Suprapubic skin (tissue), 4 donors: Measurements from ENCODE around the gene SLC12A3. TPM values are rescaled to one million over a fixed set of nuclear protein-coding genes. Genes with fewer than 3 reads are reported as not detected.

Source experiments
- DNase-seq, 2 donors: peaks; one replicate each; pipeline ENCODE4 v3.0.0-alpha.2; 2019; ENCODE audit warnings: low spot score in 2 of 2
- H3K27ac ChIP-seq: fragments of 200-600 bp; sonication (generic); one replicate; pipeline ENCODE4 v1.5.1; 2019
- H3K27me3 ChIP-seq: fragments of 200-600 bp; sonication (generic); one replicate; pipeline ENCODE4 v1.5.1; 2019
- H3K36me3 ChIP-seq: fragments of 200-600 bp; sonication (generic); one replicate; pipeline ENCODE4 v1.5.1; 2019
- H3K4me1 ChIP-seq: fragments of 200-600 bp; sonication (generic); one replicate; pipeline ENCODE4 v1.5.1; 2019
- H3K4me3 ChIP-seq: fragments of 200-600 bp; sonication (generic); one replicate; pipeline ENCODE4 v1.5.1; 2019; ENCODE audit warnings: mild to moderate bottlenecking
- H3K9me3 ChIP-seq: fragments of 200-600 bp; sonication (generic); one replicate; pipeline ENCODE4 v1.5.1; 2019
- EP300 ChIP-seq: sonication (generic); formaldehyde crosslinking; IDR thresholded peaks from one replicate; pipeline ENCODE4 v1.6.1; 2017; ENCODE audit warnings: antibody characterized with exemption
- POLR2A ChIP-seq, 2 donors: fragments of 450-650 bp; IDR thresholded peaks; one replicate each; pipeline ENCODE4 v1.6.1; 2017; ENCODE audit warnings: antibody characterized with exemption in 2 of 2, mild to moderate bottlenecking in 2 of 2, moderate library complexity in 2 of 2
- POLR2AphosphoS5 ChIP-seq, 3 donors: sonication (generic); formaldehyde crosslinking; IDR thresholded peaks; one replicate each; pipeline ENCODE4 v1.6.1; 2017; ENCODE audit warnings: antibody characterized with exemption in 3 of 3
- WGBS: methylation state at CpG from one replicate; pipeline ENCODE4 v1.1.5; 2018; 5-methylcytosine and 5-hydroxymethylcytosine counted together
- total RNA-seq, 4 donors: library from RNA; depleted of rRNA; stranded (reverse); fragments of >200 nt; gene quantifications; one replicate each; pipeline ENCODE4 v1.1.0, GENCODE V29; 2016
- TF ChIP-seq, protein P1 (sequence below), 2 donors: fragments of 200-600 bp in 1 of 2; fragments of 450-650 bp in 1 of 2; sonication (generic) in 1 of 2; IDR thresholded peaks; one replicate each; pipeline ENCODE4 v1.5.1; 2016 to 2019; ENCODE audit warnings: antibody characterized with exemption in 2 of 2, mild to moderate bottlenecking in 1 of 2, moderate library complexity in 1 of 2

The SLC12A3 gene
- total RNA-seq, 4 donors from 2014 or later, result 0.13 TPM; not detected in 3

DNA sequence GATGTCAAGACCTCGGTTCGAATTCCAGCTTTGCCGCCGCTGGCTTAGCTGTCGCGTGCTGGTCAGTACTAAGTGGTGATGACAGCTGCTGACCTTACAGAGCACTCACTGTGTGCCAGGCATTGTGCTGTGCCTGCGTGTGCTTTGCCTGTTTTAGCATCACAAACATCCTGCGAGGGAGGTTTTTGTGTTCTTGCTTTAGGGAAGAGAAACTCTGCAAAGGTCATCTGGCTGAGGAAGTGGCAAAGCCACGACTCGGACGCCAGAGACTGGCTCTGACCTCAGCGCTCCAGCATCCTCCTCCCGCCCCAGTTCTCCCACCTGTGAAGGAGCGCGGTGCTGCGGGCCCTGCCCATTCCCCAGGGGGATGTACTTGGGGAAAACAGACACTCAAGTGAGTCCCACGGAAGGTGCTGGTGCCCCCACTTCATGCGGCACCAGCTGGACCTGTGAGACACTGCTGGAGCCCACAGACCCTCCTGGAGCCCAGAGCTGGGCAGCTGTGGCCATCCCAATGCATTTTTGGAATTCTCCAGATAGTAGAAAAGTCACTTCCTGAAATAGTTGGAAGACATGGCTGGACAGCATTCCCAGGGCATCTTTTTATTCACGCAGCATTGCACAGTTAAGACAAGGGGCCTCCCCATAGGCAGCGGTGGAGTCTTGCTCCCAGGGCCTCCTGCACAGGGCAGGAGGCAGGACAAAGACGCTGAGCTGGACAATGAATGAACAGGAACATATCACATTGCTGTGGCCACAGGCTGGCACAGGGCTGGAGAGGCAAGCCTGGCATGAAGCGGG is 47.0 kb downstream of the SLC12A3 start:
- 80% methylated on average over 22 of the region's 22 CpGs for WGBS
- H3K4me1 ChIP-seq, result peaks cover 43% of the 10 kb centered on the region
- TF ChIP-seq, protein P1, sequence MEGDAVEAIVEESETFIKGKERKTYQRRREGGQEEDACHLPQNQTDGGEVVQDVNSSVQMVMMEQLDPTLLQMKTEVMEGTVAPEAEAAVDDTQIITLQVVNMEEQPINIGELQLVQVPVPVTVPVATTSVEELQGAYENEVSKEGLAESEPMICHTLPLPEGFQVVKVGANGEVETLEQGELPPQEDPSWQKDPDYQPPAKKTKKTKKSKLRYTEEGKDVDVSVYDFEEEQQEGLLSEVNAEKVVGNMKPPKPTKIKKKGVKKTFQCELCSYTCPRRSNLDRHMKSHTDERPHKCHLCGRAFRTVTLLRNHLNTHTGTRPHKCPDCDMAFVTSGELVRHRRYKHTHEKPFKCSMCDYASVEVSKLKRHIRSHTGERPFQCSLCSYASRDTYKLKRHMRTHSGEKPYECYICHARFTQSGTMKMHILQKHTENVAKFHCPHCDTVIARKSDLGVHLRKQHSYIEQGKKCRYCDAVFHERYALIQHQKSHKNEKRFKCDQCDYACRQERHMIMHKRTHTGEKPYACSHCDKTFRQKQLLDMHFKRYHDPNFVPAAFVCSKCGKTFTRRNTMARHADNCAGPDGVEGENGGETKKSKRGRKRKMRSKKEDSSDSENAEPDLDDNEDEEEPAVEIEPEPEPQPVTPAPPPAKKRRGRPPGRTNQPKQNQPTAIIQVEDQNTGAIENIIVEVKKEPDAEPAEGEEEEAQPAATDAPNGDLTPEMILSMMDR (IDR thresholded peaks at IDR 0.05), result no peak
- TF ChIP-seq POLR2AphosphoS5 (IDR thresholded peaks at IDR 0.05) (no peak), POLR2A (IDR thresholded peaks at IDR 0.05) (no peak), EP300 (no peak)

GRCh38 chr16:56912746-56913708 is 48.0 kb downstream of the SLC12A3 start:
- Histone ChIP-seq H3K36me3 (no peaks in the 10 kb centered on the region), H3K4me3 (no peak overlapping the region), H3K27me3 (no peaks in the 10 kb centered on the region), H3K27ac (no peak overlapping the region), H3K9me3 (no peaks in the 10 kb centered on the region), H3K4me1 (peaks cover 48% of the 10 kb centered on the region)
- TF ChIP-seq POLR2A (IDR thresholded peaks at IDR 0.05), result no peak
- TF ChIP-seq EP300, result no peak
- TF ChIP-seq, protein P1 (IDR thresholded peaks at IDR 0.05), result no peak
- TF ChIP-seq POLR2AphosphoS5 (IDR thresholded peaks at IDR 0.05), result no peak
- 83% methylated on average over 17 of the region's 18 CpGs for WGBS
- DNase-seq, result no peak

More for the DNA sequence above, 47.0 kb downstream of the SLC12A3 start:
- no peaks in the 10 kb centered on the region for H3K27me3 ChIP-seq
- H3K27ac ChIP-seq, result peak overlapping the region; percentile 51
- no peak overlapping the region for H3K4me3 ChIP-seq
- no peaks in the 10 kb centered on the region for H3K9me3 ChIP-seq
- DNase-seq, result no peak
- H3K36me3 ChIP-seq, result no peaks in the 10 kb centered on the region

- Histone ChIP-seq H3K27me3 (no peaks in the 10 kb centered on the region), H3K4me3 (no peak overlapping the region), H3K36me3 (no peaks in the 10 kb centered on the region), H3K27ac (no peak overlapping the region), H3K9me3 (no peaks in the 10 kb centered on the region), H3K4me1 (peaks cover 45% of the 10 kb centered on the region)
- TF ChIP-seq POLR2AphosphoS5 (IDR thresholded peaks at IDR 0.05), result no peak
- no peak for TF ChIP-seq POLR2A (IDR thresholded peaks at IDR 0.05)
- TF ChIP-seq, protein P1 (IDR thresholded peaks at IDR 0.05), result no peak
- TF ChIP-seq EP300, result no peak
- WGBS, result 93% methylated on average over 7 of the region's 7 CpGs
- no peak for DNase-seq
These were observed 49.9 kb downstream of the SLC12A3 start for GRCh38 chr16:56914896-56915295.

- H3K36me3 ChIP-seq, result no peaks in the 10 kb centered on the region
- H3K27ac ChIP-seq, result no peak overlapping the region
- peaks cover 42% of the 10 kb centered on the region for H3K4me1 ChIP-seq
- H3K4me3 ChIP-seq, result no peak overlapping the region
- WGBS, result 65% methylated on average over 13 of the region's 13 CpGs
- DNase-seq, result no peak
- H3K27me3 ChIP-seq, result no peaks in the 10 kb centered on the region
- TF ChIP-seq POLR2AphosphoS5 (IDR thresholded peaks at IDR 0.05) (no peak), POLR2A (IDR thresholded peaks at IDR 0.05) (no peak), EP300 (no peak)
- TF ChIP-seq, protein P1 (IDR thresholded peaks at IDR 0.05), result no peak
- H3K9me3 ChIP-seq, result no peaks in the 10 kb centered on the region
These were observed 50.5 kb downstream of the SLC12A3 start for GRCh38 chr16:56915336-56916119.
